Measurements from ENCODE around the gene DIRAS1.

DIRAS1 gene

GRCh38 chr19:2755811-2756210 is 34.6 kb upstream of the DIRAS1 start:
- no peak overlapping the region for H3K27ac ChIP-seq (ENCODE audit: poor library complexity, severe bottlenecking)
- DNase-seq (ENCODE audit: low spot score) (no peak), ATAC-seq (ENCODE audit: low read depth) (no peak)
- H3K27me3 ChIP-seq (ENCODE audit: insufficient read depth, poor library complexity, severe bottlenecking) = no peaks in the 10 kb centered on the region
- peaks cover 22% of the 10 kb centered on the region for H3K36me3 ChIP-seq (ENCODE audit: low read depth)
- H3K4me3 ChIP-seq (ENCODE audit: severe bottlenecking) = no peak overlapping the region
- H3K4me1 ChIP-seq (ENCODE audit: insufficient read depth, poor library complexity, severe bottlenecking) = no peaks in the 10 kb centered on the region
- TF ChIP-seq, protein P1, sequence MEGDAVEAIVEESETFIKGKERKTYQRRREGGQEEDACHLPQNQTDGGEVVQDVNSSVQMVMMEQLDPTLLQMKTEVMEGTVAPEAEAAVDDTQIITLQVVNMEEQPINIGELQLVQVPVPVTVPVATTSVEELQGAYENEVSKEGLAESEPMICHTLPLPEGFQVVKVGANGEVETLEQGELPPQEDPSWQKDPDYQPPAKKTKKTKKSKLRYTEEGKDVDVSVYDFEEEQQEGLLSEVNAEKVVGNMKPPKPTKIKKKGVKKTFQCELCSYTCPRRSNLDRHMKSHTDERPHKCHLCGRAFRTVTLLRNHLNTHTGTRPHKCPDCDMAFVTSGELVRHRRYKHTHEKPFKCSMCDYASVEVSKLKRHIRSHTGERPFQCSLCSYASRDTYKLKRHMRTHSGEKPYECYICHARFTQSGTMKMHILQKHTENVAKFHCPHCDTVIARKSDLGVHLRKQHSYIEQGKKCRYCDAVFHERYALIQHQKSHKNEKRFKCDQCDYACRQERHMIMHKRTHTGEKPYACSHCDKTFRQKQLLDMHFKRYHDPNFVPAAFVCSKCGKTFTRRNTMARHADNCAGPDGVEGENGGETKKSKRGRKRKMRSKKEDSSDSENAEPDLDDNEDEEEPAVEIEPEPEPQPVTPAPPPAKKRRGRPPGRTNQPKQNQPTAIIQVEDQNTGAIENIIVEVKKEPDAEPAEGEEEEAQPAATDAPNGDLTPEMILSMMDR (IDR thresholded peaks at IDR 0.05; ENCODE audit: poor library complexity, severe bottlenecking) = no peak
- H3K9me3 ChIP-seq (ENCODE audit: severe bottlenecking) = no peaks in the 10 kb centered on the region

- TF ChIP-seq, protein P1 (IDR thresholded peaks at IDR 0.05; ENCODE audit: poor library complexity, severe bottlenecking) = no peak
- Histone ChIP-seq H3K9me3 (ENCODE audit: severe bottlenecking) (no peaks in the 10 kb centered on the region), H3K36me3 (ENCODE audit: low read depth) (peaks cover 19% of the 10 kb centered on the region), H3K4me3 (ENCODE audit: severe bottlenecking) (no peak overlapping the region), H3K4me1 (ENCODE audit: insufficient read depth, poor library complexity, severe bottlenecking) (no peaks in the 10 kb centered on the region), H3K27me3 (ENCODE audit: insufficient read depth, poor library complexity, severe bottlenecking) (no peaks in the 10 kb centered on the region), H3K27ac (ENCODE audit: poor library complexity, severe bottlenecking) (no peak overlapping the region)
- no peak for ATAC-seq (ENCODE audit: low read depth)
- no peak for DNase-seq (ENCODE audit: low spot score)
These were observed 34.2 kb upstream of the DIRAS1 start for GRCh38 chr19:2755448-2755705.

DNA sequence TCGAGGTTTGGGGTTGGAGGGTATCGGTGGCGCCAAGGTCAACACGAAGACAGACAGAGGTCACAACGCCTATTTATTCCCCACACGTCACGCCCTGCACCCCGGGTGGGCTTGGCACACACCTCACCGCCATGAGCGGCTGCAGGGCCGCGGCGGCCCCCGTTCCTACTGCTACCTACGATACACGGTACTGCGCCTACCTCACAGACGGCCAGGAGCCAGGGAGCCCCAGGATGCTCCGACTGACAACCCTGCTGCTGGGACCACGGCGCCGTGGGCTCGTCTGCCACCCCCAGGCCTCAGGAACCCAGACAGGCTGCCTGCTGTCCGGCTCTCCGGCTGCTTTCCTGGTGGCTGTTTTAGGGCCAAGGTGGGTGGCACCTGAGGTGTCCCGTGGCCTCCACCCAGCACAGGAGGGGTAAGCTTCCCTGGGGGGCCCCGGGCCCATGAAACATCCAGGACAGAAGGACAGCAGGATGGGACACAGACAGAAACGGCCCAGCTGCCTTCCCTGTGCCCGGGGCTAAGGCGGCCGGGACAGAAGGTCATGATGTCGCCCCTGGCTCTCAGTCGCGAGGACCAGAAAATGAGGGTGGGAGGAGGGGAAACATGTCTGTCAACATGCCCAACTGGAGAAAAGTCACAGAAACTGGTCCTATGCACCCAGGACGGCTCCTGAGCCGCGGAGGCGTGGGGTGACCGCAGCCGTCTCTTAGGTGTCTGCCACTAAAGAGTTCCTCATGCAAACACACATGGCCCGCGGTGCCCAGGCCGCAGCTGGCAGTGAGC is 33.7 kb upstream of the DIRAS1 start:
- no peak for DNase-seq (ENCODE audit: low spot score)
- Histone ChIP-seq H3K4me1 (ENCODE audit: insufficient read depth, poor library complexity, severe bottlenecking) (no peaks in the 10 kb centered on the region), H3K27me3 (ENCODE audit: insufficient read depth, poor library complexity, severe bottlenecking) (no peaks in the 10 kb centered on the region), H3K27ac (ENCODE audit: poor library complexity, severe bottlenecking) (no peak overlapping the region), H3K9me3 (ENCODE audit: severe bottlenecking) (no peaks in the 10 kb centered on the region), H3K4me3 (ENCODE audit: severe bottlenecking) (no peak overlapping the region), H3K36me3 (ENCODE audit: low read depth) (peaks cover 16% of the 10 kb centered on the region)
- TF ChIP-seq, protein P1 (IDR thresholded peaks at IDR 0.05; ENCODE audit: poor library complexity, severe bottlenecking) = no peak
- ATAC-seq (ENCODE audit: low read depth) = no peak

GRCh38 chr19:2751438-2751830 is 30.3 kb upstream of the DIRAS1 start:
- Histone ChIP-seq H3K9me3 (ENCODE audit: severe bottlenecking) (no peaks in the 10 kb centered on the region), H3K36me3 (ENCODE audit: low read depth) (no peaks in the 10 kb centered on the region; the same call in 1 of the 2 replicates), H3K4me1 (ENCODE audit: insufficient read depth, poor library complexity, severe bottlenecking) (no peaks in the 10 kb centered on the region), H3K27me3 (ENCODE audit: insufficient read depth, poor library complexity, severe bottlenecking) (no peaks in the 10 kb centered on the region), H3K4me3 (ENCODE audit: severe bottlenecking) (no peak overlapping the region), H3K27ac (ENCODE audit: poor library complexity, severe bottlenecking) (no peak overlapping the region)
- no peak for DNase-seq (ENCODE audit: low spot score)
- TF ChIP-seq, protein P1 (IDR thresholded peaks at IDR 0.05; ENCODE audit: poor library complexity, severe bottlenecking) = no peak
- ATAC-seq (ENCODE audit: low read depth) = no peak

- H3K27me3 ChIP-seq (ENCODE audit: insufficient read depth, poor library complexity, severe bottlenecking) = no peaks in the 10 kb centered on the region
- DNase-seq (ENCODE audit: low spot score) (no peak), ATAC-seq (ENCODE audit: low read depth) (no peak)
- no peak overlapping the region for H3K27ac ChIP-seq (ENCODE audit: poor library complexity, severe bottlenecking)
- TF ChIP-seq, protein P1 (IDR thresholded peaks at IDR 0.05; ENCODE audit: poor library complexity, severe bottlenecking) = no peak
- no peaks in the 10 kb centered on the region; the same call in 1 of the 2 replicates for H3K36me3 ChIP-seq (ENCODE audit: low read depth)
- no peaks in the 10 kb centered on the region for H3K4me1 ChIP-seq (ENCODE audit: insufficient read depth, poor library complexity, severe bottlenecking)
- no peaks in the 10 kb centered on the region for H3K9me3 ChIP-seq (ENCODE audit: severe bottlenecking)
- no peak overlapping the region for H3K4me3 ChIP-seq (ENCODE audit: severe bottlenecking)
These were observed 29.8 kb upstream of the DIRAS1 start for GRCh38 chr19:2750808-2751437.

All from RWPE2 (cell line).